HG03432 (cell line): Measurements from ENCODE around the gene OR1L8.
"Not testable (repeated sequence)": the region's sequence is repeated elsewhere in the genome, so short reads cannot be mapped to it uniquely, and the experiment has no call there.

ENCODE experiments used
- ATAC-seq: cut with Tn5 transposase; IDR thresholded peaks from one replicate; pipeline ENCODE4 v1.9.1; 2021; ENCODE audit warnings: mild to moderate bottlenecking, moderate library complexity; ENCODE audit not compliant: unreplicated experiment

Gene OR1L8, protein sequence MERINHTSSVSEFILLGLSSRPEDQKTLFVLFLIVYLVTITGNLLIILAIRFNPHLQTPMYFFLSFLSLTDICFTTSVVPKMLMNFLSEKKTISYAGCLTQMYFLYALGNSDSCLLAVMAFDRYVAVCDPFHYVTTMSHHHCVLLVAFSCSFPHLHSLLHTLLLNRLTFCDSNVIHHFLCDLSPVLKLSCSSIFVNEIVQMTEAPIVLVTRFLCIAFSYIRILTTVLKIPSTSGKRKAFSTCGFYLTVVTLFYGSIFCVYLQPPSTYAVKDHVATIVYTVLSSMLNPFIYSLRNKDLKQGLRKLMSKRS

DNA sequence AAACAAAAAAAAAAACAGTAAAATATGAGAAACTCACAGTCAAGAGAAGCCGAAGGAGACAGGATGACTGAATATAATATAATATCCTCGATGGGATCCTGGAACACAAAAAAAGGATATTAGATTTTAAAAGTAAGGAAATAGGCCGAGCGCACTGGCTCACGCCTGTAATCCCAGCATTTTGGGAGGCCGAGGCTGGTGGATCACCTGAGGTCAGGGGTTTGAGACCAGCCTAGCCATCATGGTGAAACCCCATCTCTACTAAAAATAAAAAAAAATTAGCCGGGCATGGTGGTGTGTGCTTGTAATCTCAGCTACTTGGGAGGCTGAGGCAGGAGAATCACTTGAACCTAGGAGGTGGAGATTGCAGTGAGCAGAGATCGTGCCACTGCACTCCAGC is at the start of gene OR1L8:
TSS of gene OR1L8 (minus strand) at position 101 of the 400 bp plus-strand sequence. CDS start 14,907 bp downstream, outside the sequence.
- ATAC-seq: not testable (repeated sequence)

DNA sequence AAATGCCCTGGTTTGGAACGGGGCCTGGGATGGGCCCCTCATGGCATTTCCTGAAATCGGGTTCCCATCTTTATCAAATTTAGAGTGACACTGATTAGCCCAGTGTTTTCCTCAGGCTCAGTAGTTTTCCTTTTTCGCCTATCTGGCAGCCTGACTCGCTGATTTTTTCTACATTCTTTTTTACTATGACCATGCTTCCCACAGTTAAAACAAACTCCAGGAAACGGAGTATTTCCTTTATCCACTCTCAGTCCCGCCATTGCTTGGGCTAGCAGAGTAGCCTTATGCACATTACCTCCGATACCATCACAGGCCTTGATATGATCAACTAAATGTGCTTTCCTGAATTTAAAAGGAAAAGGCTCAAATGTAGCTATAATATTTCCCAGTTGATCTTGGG is 36.8 kb upstream of the OR1L8 start:
- ATAC-seq: no peak

DNA sequence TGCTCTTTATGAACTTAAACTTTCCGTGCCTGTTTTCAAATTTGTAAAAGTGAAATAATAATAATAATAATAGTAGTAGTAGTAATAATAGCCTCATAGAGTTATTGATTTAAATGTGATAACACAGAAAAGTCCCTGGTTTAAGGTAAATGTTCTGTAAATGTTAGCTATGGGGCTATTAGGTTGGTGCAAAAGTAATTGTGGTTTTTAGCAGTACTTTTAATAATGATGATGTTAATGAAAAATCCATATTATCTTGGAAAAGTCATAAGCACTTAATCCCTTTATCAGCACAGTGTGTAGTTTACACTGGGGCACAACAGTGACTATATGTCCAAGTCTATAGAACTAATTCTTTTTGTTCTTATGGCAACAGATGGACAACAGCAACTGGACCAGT is 31.2 kb upstream of the OR1L8 start, which contains the start of gene OR1Q1:
TSS of gene OR1Q1 (plus strand) at position 377 of the 400 bp plus-strand sequence. CDS start at position 377, 0 bp downstream.
- no peak for ATAC-seq

DNA sequence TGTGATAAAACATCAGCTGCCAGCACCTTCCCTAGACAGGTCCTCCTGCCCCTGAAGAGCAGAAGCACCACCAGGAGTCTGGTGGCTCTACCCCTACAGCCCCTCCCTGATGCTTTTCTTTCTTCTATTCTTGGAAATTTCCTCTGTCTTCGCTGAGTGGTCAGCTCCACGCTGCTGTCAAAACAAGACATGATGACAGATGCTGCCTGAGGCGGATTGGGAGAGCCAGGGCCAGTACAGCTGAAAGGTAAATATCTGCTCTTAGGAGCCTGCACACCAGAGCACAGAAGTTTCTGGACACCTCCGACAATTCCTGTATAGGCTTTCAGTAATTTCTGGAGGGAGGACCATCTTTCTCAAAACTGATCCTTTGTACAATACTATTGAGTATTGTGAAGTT is 26.6 kb upstream of the OR1L8 start:
- no peak for ATAC-seq

DNA sequence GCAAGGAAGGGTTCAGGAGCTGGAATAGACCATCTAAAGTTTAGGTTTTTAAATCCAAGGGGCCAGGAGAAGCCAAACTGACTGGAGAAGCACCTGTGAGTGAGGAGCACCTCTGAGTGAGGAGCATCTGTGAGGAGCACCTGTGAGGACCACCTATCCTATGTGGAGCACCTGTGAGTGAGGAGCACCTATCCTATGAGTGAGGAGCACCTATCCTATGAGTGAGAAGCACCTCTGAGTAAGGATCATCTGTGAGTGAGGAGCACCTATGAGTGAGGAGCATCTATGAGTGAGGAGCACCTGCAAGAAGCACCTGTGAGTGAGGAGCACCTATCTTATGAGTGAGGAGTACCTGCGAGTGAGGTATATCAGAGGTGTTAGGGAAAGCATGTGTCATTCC is 23.4 kb upstream of the OR1L8 start:
- ATAC-seq: no peak

DNA sequence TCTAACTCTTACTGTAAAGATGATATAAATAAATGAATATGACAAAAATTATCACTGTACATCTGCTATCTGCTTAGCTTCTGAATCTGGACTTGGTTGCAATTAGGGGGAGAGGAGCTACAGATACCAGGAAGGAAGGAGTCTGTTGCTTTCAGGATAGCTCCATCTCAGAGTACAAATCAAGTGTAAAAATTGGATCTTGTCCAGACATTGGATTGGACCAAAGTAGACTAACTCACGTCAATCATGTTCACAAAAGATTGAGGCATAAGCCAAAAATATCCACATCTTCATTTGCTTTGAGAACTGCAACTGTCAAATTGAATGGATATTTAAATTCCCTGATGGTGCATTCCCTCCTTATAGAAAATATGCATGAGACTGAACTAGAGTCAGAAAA is 22.5 kb upstream of the OR1L8 start:
- ATAC-seq: no peak

DNA sequence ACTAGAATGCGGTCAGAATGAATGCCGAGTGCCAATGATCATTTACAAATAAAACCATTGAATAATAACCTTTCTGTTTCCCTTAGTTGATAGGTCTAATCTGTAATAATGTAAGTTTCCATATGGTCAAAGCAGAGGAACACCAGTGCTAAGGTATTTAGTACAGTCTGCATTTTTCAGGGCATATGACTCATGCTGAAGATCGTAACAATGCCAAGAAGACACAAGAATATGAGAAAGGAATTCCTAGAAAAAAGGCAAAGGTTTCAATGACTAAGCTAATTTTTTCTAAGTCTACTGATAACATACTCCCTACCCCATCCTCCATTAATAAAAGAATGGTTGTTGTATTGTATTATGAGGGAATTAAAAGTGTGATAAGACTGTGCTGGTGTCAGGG is 2.8 kb downstream of the OR1L8 start:
- ATAC-seq: no peak

DNA sequence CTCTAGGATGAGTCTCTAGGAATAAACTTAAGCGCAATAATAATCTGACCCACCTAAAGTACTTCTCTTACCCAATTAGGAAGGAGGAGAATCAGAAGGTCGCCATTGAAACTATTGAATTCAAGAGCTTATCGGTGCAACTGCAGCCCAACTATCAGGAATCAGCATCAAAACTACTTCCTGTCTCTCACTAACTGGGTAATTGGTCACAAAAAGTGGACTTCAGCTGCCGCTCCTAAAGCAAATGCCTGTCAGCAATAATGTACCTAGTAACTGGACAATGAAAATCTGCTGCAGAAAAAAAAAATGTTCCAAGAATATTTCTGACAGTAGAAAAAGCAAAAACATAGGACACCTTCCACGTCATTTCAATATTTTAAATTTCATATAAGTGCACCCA is 3.3 kb downstream of the OR1L8 start:
- ATAC-seq: no peak

DNA sequence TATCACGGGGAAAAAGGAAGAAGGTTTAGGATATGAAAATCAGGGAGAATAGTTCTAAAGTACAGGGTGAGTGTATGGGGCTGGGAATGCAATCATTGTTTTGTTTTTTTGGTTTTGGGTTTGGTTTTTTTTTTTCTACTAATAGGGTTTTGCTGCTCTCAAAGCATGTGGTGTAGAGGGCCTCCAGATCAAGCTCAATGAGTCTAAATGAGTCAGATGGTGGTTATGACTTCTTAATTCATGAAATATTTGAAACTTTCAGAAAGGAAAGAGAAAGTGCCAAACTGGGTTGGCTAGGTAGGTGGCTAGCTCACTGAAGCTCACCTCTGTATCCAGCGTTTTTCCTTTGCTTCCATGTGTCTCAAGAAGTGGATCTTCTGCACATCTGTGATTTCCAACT is 10.7 kb downstream of the OR1L8 start:
- no peak for ATAC-seq

DNA sequence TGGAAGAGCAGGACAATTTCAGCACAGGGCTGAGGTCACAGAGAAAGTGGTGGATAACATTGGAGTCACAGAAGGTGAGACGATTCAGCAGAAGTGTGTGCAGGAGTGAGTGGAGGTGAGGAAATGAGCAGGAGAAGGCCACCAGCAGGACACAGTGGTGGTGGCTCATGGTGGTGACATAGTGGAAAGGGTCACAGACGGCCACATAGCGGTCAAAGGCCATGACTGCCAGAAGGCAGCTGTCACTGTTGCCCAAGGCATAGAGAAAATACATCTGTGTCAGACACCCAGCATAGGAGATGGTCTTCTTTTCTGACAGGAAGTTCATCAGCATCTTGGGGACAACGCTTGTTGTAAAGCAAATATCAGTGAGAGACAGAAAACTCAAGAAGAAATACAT is 15.3 kb downstream of the OR1L8 start:
- no peak for ATAC-seq

DNA sequence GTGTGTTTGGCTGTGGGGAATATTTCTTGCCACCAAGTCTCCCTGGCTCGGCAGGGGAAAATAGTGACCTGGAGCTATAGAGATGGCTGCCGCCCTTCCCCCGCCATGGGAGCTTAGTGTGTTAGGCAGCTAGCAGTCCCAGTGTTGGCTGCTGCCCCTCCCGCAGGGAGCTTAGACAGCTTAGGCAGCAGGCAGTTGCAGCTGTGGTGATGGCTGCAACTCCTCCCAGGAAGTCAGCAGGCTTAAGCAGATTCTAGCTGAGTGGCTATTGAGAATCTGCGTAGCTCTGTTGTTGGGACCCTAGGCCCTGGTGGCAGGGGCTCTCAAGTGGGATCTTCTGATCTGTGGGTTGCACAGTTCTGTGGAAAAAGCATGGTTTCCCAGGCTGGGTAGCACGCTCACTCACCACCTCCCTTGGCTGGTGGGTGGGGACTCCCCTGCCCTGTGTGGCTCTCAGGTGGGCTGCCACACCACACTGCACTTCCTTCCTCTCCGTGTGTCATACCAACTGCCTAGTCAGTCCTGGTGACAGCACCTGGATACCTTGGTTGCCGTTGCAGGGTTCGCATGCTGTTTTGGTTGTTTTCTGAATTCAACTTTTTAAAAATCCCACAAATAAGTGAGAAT is 20.9 kb downstream of the OR1L8 start:
- ATAC-seq: no peak

DNA sequence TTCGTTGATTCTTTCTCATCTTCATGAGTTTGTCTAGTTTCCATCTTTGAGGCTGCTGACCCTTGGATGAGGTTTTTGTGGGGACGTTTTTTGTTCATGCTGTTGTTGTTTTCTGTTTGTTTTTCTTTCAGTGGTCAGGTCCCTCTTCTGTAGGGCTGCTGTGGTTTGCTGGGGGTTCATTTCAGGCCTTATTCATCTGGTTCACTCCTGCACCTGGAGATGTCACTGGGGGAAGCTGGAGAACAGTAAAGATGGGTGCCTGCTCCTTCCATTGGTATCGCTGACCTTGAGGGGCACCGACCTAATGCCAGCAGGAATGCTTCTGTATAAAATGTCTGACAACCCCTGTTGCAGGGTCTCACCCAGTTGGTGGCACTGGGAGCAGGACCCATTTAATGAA is 21.7 kb downstream of the OR1L8 start:
- no peak for ATAC-seq

DNA sequence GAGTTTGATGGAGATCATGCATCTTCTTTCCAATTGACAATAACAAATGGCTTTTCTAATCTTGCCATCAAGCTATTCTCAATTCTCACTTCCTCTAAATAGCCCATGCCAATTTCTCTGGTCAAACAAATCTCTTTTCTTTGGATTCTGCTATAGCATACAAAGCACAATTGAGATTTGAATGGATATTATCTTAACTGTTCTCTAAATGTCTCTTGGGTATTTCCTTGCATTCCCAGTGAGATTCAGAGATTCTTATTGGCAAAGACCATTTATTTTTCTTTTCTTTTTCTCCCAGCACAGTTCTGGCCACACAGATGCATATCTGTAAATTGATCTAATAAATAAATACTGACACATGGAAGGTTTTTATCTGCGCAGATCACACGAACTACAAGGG is 30.4 kb downstream of the OR1L8 start, which contains the start of gene OR1N2:
TSS of gene OR1N2 (plus strand) at position 301 of the 400 bp plus-strand sequence. CDS start 100 bp downstream, outside the sequence.
- ATAC-seq: no peak

DNA sequence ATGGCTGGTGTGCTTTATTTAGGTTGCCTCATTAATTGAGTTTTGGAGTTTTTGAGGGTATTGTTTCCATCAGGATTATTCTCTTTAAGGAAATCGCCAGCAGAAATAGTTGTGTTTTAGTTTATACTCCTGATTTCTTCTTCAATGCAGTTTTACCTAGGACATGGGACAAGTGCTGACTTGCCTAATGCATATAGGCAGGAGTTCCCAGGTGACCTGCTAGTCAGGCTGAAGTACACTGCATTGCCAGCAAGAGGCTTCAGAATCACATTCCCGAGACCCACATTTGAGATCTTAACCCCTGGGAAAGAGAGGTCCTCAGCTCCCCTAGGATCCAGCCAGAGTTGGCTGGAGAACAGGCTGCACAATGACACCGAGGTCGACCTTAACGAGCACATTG is 31.8 kb downstream of the OR1L8 start:
- ATAC-seq: no peak

DNA sequence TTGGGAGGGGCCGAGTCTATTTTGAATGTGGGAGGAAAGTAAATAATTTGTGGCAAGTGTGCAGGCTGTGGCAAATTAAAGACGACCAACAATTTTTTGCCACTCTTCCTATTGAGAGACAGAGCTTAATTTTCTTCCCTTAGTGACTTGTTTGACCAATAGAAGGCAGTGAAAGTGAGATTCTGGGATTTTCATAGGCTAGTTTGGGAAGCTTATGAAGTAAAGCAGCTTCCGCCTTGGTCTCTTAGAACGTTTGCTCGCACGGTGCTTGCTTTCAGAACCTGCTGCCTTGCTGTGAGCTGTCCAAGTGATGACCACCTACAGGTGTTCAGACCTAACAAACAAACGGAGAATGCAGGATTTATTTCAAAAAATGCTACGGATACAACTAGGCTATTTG is 37.0 kb downstream of the OR1L8 start:
- ATAC-seq: no peak

DNA sequence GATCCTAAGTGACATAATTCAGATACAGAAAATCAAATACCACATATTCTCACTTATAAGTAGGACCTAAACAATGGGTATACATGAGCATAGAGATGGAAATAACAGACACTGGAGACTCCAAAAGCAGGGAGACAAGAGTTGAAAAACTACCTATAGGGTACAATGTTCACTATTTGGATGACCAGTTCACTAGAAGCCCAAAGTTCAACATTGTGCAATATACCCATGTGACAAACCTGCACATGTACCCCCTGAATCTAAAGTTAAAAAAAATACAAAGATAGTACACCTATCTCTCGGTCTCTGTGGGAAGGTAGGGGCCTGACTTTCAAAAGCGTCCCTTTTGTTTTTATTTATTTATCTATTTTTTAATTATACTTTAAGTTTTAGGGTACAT is 44.4 kb downstream of the OR1L8 start:
- no peak for ATAC-seq

DNA sequence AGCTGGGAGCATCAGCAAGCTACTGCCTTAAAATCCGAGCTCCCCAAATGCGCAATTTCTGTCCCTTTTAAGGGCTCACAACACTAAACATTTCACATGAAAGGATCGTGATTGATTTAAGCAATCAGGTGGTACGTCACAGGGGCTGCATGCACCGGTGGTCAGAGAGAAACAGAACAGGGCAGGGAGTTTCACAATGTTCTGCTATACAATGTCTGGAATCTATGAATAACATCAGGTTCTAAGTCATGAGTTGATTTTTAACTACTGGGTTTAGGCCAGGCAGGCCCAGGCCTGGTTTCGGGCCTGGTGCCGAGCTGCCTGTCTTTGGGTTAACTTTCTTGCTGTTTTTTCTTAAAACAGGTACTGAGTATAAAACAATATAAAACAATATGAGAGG is 46.1 kb downstream of the OR1L8 start:
- ATAC-seq: not testable (repeated sequence)

DNA sequence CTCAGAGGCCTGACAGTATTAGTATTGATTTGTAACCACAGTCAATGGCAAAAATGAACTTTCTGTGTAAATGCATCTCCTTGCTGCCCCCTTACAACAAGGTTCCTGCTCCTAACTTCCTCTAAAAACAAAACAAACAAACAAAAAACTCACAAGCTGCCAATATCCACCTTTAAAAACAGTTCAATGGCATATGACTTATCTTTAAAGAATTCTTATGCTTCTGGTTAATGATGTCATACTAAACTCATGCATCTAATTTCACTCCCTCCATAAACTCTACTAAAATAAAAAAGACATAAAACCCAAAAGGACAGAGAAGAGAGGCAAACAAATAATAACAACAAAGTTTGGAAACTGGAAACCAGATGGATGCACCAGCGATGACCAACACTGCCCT is 47.0 kb downstream of the OR1L8 start:
- ATAC-seq: no peak

DNA sequence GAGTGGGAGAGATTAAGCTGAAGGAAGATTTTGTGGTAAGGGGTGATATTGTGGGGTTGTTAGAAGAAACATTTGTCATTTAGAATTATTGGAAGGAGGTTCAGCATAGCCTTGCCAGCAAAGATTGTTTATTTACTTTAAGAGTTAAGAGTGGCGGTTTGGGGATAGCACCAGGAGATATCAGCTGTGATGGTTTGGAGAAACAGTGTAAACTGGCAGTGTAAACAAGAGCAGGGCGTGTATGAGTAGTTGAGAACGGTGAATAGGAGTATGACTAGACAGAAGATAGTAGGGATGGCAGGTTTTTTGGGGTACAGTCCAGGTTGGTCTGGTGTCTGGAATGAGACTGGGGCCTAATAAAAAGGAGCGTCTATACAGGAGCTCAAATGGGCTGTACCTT is 52.0 kb downstream of the OR1L8 start:
- not testable (repeated sequence) for ATAC-seq

DNA sequence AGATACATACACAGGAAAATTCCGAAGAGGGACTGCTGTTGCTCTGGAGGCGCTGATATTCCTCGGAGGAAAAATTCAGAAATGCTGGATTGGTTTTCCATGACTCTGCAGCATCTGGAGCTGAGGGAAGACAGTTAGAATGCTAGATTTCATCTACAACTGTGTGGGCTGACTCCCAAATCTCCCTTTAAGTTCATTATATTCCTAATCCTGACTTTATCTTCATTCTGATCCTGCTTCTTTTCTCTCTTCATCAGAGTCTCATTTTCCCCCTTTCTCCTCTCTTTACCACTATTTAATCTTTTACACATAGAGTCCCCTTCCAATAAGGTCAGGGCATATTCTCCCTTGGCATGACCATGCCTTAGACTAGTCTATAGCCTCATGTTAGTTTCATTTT is 56.0 kb downstream of the OR1L8 start, which contains the start of gene OR1N1:
TSS of gene OR1N1 (minus strand) at position 101 of the 400 bp plus-strand sequence. CDS start at position 101, 0 bp downstream.
- ATAC-seq: no peak

DNA sequence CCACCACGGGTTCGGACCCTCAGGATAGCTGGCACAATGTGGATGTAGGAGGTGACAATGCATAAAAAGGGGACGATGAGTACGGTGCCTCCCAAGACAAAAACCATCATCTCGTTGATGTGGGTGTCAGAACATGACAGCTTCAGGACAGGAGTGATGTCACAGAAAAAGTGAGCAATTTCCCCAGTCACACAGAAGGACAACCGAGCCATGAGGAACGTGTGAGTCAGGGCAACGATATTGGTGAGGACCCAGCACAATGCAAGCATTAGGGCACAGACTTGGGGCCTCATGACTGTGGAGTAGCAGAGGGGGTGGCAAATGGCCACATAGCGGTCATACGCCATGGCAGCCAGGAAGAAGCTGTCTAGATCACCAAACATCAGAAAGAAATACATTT is 56.6 kb downstream of the OR1L8 start:
- ATAC-seq: no peak

DNA sequence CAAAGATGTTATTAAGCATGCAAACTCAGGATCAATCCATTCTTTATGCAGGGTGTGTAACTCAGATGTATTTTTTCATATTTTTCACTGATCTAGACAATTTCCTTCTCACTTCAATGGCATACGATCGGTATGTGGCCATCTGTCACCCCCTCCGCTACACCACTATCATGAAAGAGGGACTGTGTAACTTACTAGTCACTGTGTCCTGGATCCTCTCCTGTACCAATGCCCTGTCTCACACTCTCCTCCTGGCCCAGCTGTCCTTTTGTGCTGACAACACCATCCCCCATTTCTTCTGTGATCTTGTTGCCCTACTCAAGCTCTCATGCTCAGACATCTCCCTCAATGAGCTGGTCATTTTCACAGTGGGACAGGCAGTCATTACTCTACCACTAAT is 63.8 kb downstream of the OR1L8 start:
- ATAC-seq: no peak
